GM12801 (cell line): ENCODE data around the gene SKIL.

ENCODE experiments used
- TF ChIP-seq, protein P1 (sequence below): IDR thresholded peaks from one replicate; pipeline ENCODE4 v1.5.1; 2011; ENCODE audit warnings: control low read depth; ENCODE audit not compliant: insufficient read length; ENCODE audit errors: extremely low read depth

SKIL gene

DNA sequence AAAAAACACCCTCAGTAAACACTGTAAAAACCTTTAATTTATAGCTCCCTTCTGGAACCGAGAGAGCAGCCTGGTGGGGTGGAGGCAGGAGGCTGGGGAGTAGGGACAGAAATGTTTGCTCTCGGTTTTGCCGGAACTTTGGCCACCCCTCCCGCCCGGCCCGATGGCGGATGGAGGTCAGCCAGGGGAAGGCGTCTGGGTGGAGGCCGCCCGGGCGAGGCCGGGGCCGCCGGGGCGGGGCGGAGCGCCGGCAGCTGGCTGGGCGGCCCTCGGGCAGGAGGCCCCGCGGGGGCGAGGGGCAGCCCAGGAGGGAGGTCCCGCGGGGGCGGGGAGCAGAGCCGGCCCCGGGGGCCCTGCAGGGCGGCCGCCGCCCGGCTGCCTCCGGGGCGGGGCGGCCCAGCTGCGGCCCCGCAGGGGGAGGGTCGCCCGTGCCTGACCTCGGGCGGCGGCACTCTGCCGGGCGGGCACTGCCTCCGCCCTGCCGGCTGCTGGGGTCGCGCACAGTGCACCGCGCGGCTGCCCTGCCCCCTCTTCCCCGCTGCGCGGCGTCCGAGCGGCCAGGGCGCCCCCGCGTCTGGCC lies 829 bp upstream of the SKIL start:
- TF ChIP-seq, protein P1, sequence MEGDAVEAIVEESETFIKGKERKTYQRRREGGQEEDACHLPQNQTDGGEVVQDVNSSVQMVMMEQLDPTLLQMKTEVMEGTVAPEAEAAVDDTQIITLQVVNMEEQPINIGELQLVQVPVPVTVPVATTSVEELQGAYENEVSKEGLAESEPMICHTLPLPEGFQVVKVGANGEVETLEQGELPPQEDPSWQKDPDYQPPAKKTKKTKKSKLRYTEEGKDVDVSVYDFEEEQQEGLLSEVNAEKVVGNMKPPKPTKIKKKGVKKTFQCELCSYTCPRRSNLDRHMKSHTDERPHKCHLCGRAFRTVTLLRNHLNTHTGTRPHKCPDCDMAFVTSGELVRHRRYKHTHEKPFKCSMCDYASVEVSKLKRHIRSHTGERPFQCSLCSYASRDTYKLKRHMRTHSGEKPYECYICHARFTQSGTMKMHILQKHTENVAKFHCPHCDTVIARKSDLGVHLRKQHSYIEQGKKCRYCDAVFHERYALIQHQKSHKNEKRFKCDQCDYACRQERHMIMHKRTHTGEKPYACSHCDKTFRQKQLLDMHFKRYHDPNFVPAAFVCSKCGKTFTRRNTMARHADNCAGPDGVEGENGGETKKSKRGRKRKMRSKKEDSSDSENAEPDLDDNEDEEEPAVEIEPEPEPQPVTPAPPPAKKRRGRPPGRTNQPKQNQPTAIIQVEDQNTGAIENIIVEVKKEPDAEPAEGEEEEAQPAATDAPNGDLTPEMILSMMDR: no peak

DNA sequence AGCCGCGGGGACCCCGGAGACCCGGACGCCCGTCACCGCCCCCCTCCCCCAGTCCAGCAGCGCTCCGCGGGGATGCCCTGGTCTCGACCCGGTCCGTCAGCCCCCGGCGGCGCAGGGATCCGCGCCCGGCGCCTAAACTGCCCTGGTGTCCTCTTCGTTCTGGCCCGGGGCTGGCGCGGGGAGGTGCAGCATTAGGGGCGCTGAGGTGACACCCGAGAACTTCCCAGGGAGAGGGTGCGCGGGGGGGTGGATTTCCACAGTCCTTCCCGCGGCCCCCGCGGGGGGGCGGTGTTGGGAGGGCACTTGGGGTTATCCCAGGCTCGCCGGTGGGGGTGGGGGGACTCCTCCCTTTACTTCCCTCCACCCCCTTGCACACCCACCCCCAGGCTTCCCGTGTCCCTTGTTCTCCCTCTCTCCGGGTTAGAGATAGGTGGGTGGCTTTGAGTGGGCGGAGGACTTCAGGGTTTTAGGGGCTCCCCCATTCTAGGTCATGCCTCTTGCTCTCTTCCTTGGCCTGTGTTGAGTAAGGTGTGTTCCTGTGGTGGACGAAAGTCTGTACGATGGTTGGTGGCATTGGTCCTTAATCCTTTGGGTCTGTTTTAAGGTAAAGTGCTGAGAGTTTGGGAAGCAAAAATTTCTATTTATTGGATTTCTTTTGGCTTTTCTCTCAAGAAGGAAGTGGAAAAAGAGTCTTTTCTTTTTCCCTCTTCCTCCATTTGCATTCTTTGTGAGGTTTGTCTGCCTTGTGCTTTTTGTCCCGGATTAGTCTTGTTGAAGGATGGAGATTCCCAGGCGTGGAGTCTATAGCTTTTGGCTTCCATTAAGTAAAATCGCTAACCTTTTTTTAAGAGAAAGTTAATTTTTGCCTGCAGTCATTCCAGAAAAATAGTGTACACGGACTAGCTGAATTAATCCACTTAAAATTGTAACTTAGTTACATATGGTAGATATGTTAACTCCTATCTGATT lies 811 bp downstream of the SKIL start:
- TF ChIP-seq, protein P1: no peak

GRCh38 chr3:170359178-170359704 lies 1.7 kb downstream of the SKIL start:
- TF ChIP-seq, protein P1: no peak

DNA sequence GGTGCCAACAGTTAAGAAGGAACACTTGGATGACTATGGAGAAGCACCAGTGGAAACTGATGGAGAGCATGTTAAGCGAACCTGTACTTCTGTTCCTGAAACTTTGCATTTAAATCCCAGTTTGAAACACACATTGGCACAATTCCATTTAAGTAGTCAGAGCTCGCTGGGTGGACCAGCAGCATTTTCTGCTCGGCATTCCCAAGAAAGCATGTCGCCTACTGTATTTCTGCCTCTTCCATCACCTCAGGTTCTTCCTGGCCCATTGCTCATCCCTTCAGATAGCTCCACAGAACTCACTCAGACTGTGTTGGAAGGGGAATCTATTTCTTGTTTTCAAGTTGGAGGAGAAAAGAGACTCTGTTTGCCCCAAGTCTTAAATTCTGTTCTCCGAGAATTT lies 3.0 kb downstream of the SKIL start:
- TF ChIP-seq, protein P1: no peak

DNA sequence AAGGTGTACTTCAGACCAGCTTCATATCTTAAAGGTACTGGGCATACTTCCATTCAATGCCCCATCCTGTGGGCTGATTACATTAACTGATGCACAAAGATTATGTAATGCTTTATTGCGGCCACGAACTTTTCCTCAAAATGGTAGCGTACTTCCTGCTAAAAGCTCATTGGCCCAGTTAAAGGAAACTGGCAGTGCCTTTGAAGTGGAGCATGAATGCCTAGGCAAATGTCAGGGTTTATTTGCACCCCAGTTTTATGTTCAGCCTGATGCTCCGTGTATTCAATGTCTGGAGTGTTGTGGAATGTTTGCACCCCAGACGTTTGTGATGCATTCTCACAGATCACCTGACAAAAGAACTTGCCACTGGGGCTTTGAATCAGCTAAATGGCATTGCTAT lies 3.4 kb downstream of the SKIL start:
- TF ChIP-seq, protein P1: no peak

- TF ChIP-seq, protein P1: no peak
These were observed 4.2 kb downstream of the SKIL start for GRCh38 chr3:170361711-170362110.

- TF ChIP-seq, protein P1: no peak
These were observed 6.0 kb downstream of the SKIL start for GRCh38 chr3:170363471-170363994.
